Fibroblast of upper back skin (primary cell): ENCODE results near the gene RNF138.

Source experiments
- DNase-seq: peaks from one replicate; pipeline ENCODE4 v3.0.0-alpha.2; 2013

RNF138 gene

GRCh38 chr18:32177530-32177929 lies 85.9 kb downstream of the RNF138 start:
- no peak for DNase-seq
